Uterus (tissue), 2 donors: ENCODE measurements around the gene CTIF.

Experiments
- POLR2A ChIP-seq, 2 donors: fragments of 450-650 bp; IDR thresholded peaks; one replicate each; pipeline ENCODE4 v1.6.1; 2016; ENCODE audit warnings: antibody characterized with exemption in 2 of 2, mild to moderate bottlenecking in 1 of 2, moderate library complexity in 1 of 2
- TF ChIP-seq, protein P1 (sequence below), 4 experiments: fragments of 200-600 bp in 2 of 4; fragments of 450-650 bp in 2 of 4; sonication (generic) in 2 of 4; IDR thresholded peaks; one replicate each; pipeline ENCODE4 v1.5.1; 2016 to 2019; ENCODE audit warnings: antibody characterized with exemption in 4 of 4, mild to moderate bottlenecking in 2 of 4, moderate library complexity in 1 of 4

- TF ChIP-seq, protein P1, sequence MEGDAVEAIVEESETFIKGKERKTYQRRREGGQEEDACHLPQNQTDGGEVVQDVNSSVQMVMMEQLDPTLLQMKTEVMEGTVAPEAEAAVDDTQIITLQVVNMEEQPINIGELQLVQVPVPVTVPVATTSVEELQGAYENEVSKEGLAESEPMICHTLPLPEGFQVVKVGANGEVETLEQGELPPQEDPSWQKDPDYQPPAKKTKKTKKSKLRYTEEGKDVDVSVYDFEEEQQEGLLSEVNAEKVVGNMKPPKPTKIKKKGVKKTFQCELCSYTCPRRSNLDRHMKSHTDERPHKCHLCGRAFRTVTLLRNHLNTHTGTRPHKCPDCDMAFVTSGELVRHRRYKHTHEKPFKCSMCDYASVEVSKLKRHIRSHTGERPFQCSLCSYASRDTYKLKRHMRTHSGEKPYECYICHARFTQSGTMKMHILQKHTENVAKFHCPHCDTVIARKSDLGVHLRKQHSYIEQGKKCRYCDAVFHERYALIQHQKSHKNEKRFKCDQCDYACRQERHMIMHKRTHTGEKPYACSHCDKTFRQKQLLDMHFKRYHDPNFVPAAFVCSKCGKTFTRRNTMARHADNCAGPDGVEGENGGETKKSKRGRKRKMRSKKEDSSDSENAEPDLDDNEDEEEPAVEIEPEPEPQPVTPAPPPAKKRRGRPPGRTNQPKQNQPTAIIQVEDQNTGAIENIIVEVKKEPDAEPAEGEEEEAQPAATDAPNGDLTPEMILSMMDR (IDR thresholded peaks at IDR 0.05), result no peak
- no peak for TF ChIP-seq POLR2A (IDR thresholded peaks at IDR 0.05)
Measured at GRCh38 chr18:48867978-48868377, 329.1 kb downstream of the CTIF start.
